GM10248 (cell line): ENCODE results near the gene GART.
"Not testable (repeated sequence)": the region's sequence is repeated elsewhere in the genome, so short reads cannot be mapped to it uniquely, and the experiment has no call there.

Experiments
- CTCF ChIA-PET: fragments of 300-600 bp; sonication (Branson Sonifier 250); formaldehyde crosslinking; extraction: SDS; loops from one replicate; lab custom pipeline; 2021; ENCODE audit warnings: antibody characterized with exemption; lab: Yijun Ruan, JAX
- POLR2A ChIA-PET: fragments of 350-650 bp; sonication (Branson Sonifier 250); formaldehyde crosslinking; extraction: SDS; loops from one replicate; lab custom pipeline; 2020; ENCODE audit warnings: antibody characterized with exemption; lab: Yijun Ruan, JAX
- DNase-seq: peaks from one replicate; pipeline ENCODE4 v3.0.0; 2012; ENCODE audit errors: extremely low spot score
- CTCF ChIP-seq: IDR thresholded peaks from 2 replicates; pipeline ENCODE4 v1.5.1; 2012; ENCODE audit warnings: mild to moderate bottlenecking, low read depth; ENCODE audit errors: extremely low read depth, missing control alignments, control extremely low read depth

GART gene

DNA sequence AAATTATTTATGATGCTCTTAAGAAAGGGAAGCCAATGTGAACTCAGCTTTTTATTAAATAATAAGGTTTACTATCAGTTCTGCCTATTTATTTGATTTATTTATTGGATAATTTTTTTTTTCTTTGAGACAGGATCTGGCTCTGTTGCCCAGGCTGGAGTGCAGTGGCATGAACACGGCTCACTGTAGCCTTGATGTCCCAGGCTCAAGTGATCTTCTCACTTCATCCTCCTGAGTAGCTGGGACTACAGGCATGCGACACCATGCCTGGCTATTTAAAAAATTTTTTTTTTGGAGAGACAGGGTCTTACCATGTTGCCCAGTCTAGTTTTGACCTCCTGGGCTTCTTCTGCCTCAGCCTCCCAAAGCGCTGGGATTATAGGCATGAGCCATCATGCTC is 29.4 kb downstream of the GART start:
- TF ChIP-seq CTCF = no peak
- ChIA-PET CTCF (no interaction called here), POLR2A (interaction anchor here (0.6 to 0.9 kb wide), 2 partner anchors 44 to 181 kb away, joined by 3 to 5 read pairs; no protein-coding TSS in a partner anchor)
- DNase-seq = no peak

- no peak for DNase-seq
- ChIA-PET CTCF (interaction anchor here (1.3 kb wide), 1 partner anchor 9 kb away, joined by 3 read pairs; no protein-coding TSS in a partner anchor), POLR2A (no interaction called here)
- no peak for TF ChIP-seq CTCF
Measured at GRCh38 chr21:33511639-33512038, 30.3 kb downstream of the GART start.

- CTCF ChIA-PET = interaction anchor here (0.6 to 1.5 kb wide), 5 partner anchors 10 to 142 kb away, joined by 3 to 5 read pairs (median 3); partner anchors contain the start of gene TMEM50B
- POLR2A ChIA-PET = no interaction called here
- TF ChIP-seq CTCF = no peak
- no peak for DNase-seq
Measured at GRCh38 chr21:33510826-33511225, 31.1 kb downstream of the GART start.

- POLR2A ChIA-PET, DNase-seq: not testable (repeated sequence)
- CTCF ChIA-PET = interaction anchor here (1.2 to 1.5 kb wide), 2 partner anchors 27 to 146 kb away, joined by 3 to 5 read pairs; partner anchors contain the start of gene TMEM50B
Measured at GRCh38 chr21:33507003-33507402, 34.9 kb downstream of the GART start.

DNA sequence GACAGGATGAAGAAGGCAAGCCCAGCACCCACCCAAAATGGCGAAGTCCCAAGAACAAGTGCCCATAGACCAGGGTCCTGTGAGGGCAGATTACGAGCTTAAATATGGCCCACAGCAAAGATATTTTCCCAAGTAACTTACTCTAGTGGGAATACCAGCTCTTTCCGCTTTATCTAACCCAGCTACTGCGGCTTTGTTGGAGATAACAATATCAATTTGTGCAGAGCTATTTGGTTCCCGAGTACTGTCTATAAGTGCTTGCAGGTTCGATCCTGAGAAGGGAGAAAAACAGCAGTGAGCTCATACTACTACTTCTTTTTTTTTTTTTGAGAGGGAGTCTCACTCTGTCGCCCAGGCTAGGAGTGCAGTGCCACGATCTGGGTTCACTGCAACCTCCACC is 36.1 kb downstream of the GART start:
- TF ChIP-seq CTCF = no peak
- POLR2A ChIA-PET = no interaction called here
- DNase-seq = no peak
- CTCF ChIA-PET = interaction anchor here (0.9 to 1.5 kb wide), 3 partner anchors 11 to 144 kb away, joined by 3 to 5 read pairs (median 4); partner anchors contain the start of gene TMEM50B

GRCh38 chr21:33496345-33496744 is 45.6 kb downstream of the GART start:
- ChIA-PET POLR2A (interaction anchor here (1.5 kb wide), 1 partner anchor 16 kb away, joined by 6 read pairs; the partner anchor contains the start of gene TMEM50B), CTCF (interaction anchor here (2.4 kb wide), 1 partner anchor 16 kb away, joined by 8 read pairs; the partner anchor contains the start of gene TMEM50B)
- no peak for TF ChIP-seq CTCF
- DNase-seq = no peak

DNA sequence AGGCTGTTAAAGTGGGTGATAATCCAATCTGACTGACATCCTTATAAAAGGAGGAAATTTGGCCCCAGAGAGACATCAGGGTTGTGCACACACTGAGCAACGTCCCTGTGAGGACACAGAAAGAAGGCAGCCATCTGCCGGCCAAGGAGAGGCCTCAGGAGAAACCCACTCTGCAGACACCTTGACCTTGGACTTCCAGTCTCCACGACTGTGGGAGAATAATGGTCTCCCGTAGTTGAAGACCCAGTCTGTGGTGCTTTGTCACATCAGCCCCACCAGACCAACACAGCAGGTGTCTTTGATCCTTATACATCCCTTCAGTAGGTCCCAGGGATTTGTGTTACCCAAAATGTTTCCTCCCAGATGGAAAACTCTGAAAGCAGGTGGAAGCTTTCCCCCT is 46.2 kb downstream of the GART start:
- no peak for TF ChIP-seq CTCF
- POLR2A ChIA-PET = no interaction called here
- CTCF ChIA-PET = interaction anchor here (1.0 to 2.4 kb wide), 2 partner anchors 8 to 16 kb away, joined by 3 to 8 read pairs; partner anchors contain the start of gene TMEM50B
- DNase-seq = no peak
